Measurements from ENCODE around the gene SPATA21. TPM values are rescaled to one million over a fixed set of nuclear protein-coding genes. Genes with fewer than 3 reads are reported as not detected.

Gene SPATA21
- total and polyA plus RNA-seq, 4 donors = 0.08 to 0.42 TPM; not detected in 2

DNA sequence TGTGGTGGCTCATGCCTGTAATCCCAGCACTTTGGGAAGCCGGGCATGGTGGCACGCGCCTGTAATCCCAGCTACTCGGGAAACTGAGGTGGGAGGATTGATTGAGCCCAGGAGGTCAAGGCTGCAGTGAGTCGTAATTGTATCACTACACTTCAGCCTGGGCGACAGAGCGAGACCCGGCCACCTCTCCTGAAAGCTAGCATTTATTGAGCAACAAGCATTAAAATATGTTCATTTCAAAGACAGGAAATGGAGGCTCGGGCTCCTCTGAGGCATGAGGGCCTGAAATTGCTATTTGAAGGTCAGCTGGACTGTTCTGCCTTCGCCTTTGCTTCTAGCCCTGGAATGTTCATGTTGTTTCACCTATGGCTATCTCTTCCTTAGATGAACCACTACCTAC lies 34.5 kb downstream of the SPATA21 start:
- TF ChIP-seq TAF1 (conservative IDR thresholded peaks at IDR 0.05) (no peak), FOXA2 (IDR thresholded peaks at IDR 0.05) (no peak), RAD21 (IDR thresholded peaks at IDR 0.05) (no peak), NR2F2 (IDR thresholded peaks at IDR 0.05) (no peak), SP1 (IDR thresholded peaks at IDR 0.05) (no peak)
- TF ChIP-seq, protein P1, sequence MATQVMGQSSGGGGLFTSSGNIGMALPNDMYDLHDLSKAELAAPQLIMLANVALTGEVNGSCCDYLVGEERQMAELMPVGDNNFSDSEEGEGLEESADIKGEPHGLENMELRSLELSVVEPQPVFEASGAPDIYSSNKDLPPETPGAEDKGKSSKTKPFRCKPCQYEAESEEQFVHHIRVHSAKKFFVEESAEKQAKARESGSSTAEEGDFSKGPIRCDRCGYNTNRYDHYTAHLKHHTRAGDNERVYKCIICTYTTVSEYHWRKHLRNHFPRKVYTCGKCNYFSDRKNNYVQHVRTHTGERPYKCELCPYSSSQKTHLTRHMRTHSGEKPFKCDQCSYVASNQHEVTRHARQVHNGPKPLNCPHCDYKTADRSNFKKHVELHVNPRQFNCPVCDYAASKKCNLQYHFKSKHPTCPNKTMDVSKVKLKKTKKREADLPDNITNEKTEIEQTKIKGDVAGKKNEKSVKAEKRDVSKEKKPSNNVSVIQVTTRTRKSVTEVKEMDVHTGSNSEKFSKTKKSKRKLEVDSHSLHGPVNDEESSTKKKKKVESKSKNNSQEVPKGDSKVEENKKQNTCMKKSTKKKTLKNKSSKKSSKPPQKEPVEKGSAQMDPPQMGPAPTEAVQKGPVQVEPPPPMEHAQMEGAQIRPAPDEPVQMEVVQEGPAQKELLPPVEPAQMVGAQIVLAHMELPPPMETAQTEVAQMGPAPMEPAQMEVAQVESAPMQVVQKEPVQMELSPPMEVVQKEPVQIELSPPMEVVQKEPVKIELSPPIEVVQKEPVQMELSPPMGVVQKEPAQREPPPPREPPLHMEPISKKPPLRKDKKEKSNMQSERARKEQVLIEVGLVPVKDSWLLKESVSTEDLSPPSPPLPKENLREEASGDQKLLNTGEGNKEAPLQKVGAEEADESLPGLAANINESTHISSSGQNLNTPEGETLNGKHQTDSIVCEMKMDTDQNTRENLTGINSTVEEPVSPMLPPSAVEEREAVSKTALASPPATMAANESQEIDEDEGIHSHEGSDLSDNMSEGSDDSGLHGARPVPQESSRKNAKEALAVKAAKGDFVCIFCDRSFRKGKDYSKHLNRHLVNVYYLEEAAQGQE (IDR thresholded peaks at IDR 0.05) = no peak
- TF ChIP-seq, protein P2, sequence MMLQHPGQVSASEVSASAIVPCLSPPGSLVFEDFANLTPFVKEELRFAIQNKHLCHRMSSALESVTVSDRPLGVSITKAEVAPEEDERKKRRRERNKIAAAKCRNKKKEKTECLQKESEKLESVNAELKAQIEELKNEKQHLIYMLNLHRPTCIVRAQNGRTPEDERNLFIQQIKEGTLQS (IDR thresholded peaks at IDR 0.05) = no peak
- no peak for DNase-seq (ENCODE audit: low spot score)
- no peak overlapping the region for H3K27ac ChIP-seq (ENCODE audit: low read depth in 1 of 2, low read length in 2 of 2)
- no peaks in the 10 kb centered on the region for H3K4me1 ChIP-seq (ENCODE audit: control insufficient read depth in 4 of 4, insufficient read depth in 4 of 4, low read length in 3 of 4)
- H3K36me3 ChIP-seq (ENCODE audit: control insufficient read depth in 4 of 4, insufficient read depth in 3 of 4, low read depth in 1 of 4, low read length in 3 of 4) = peaks cover 0 to 6% (median under 1%) of the 10 kb centered on the region in 4 donors
- H3K9me3 ChIP-seq (ENCODE audit: control insufficient read depth in 4 of 4, low read length in 3 of 4) = no peaks in the 10 kb centered on the region
- no peak overlapping the region for H3K4me3 ChIP-seq (ENCODE audit: low read depth in 1 of 3, low read length in 3 of 3)
- H3K9ac ChIP-seq (ENCODE audit: low read depth in 1 of 2, low read length in 2 of 2) = no peak overlapping the region
- no peaks in the 10 kb centered on the region for H3K27me3 ChIP-seq (ENCODE audit: control insufficient read depth in 4 of 4, insufficient read depth in 4 of 4, low read length in 3 of 4)
- WGBS = 89% methylated on average over 10 of the region's 10 CpGs

DNA sequence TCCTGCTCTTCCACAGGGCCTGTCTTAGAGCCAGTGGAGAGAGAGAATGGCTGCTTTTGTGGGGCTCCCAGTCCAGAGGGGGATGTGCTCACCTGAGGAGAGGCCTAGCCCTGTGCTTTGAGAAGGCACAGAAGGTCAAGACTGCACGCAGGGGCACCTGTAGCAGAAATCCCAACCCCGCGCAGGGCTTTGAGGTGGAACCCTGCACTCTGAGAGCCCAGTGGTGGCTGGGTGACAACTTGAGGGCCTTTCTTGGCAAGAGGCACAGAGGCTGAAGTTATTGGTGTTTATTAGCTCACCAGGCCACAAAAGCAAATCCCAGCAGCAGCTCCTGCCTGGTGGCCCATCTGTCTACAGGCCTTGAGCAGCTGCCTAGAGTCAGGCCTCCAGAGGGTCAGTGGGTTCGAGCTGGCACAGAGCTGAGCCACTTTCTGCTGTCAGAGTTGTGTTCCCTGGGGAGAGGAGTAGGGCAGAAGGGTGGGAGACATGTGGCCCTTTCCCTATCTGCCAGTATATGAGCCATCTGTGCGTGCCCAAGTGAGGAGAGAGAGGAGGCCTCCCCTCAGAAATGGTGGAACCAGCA lies 38.8 kb downstream of the SPATA21 start:
- H3K36me3 ChIP-seq (ENCODE audit: control insufficient read depth in 4 of 4, insufficient read depth in 3 of 4, low read depth in 1 of 4, low read length in 3 of 4) = peaks cover 16 to 30% (median 23%) of the 10 kb centered on the region in 4 donors
- H3K4me1 ChIP-seq (ENCODE audit: control insufficient read depth in 4 of 4, insufficient read depth in 4 of 4, low read length in 3 of 4) = peaks cover 0 to 2% (median under 1%) of the 10 kb centered on the region in 4 donors
- no peak overlapping the region for H3K9ac ChIP-seq (ENCODE audit: low read depth in 1 of 2, low read length in 2 of 2)
- H3K27ac ChIP-seq (ENCODE audit: low read depth in 1 of 2, low read length in 2 of 2) = no peak overlapping the region
- H3K27me3 ChIP-seq (ENCODE audit: control insufficient read depth in 4 of 4, insufficient read depth in 4 of 4, low read length in 3 of 4) = no peaks in the 10 kb centered on the region
- H3K9me3 ChIP-seq (ENCODE audit: control insufficient read depth in 4 of 4, low read length in 3 of 4) = no peaks in the 10 kb centered on the region
- no peak overlapping the region for H3K4me3 ChIP-seq (ENCODE audit: low read depth in 1 of 3, low read length in 3 of 3)
- DNase-seq (ENCODE audit: low spot score) = no peak
- WGBS = 94% methylated on average over 5 of the region's 5 CpGs
- TF ChIP-seq FOXA2 (IDR thresholded peaks at IDR 0.05) (no peak), EGR1 (IDR thresholded peaks at IDR 0.05; ENCODE audit: low read depth in 2 of 2) (no peak), TAF1 (conservative IDR thresholded peaks at IDR 0.05) (no peak), FOXA1 (IDR thresholded peaks at IDR 0.05) (no peak), NR2F2 (IDR thresholded peaks at IDR 0.05) (no peak), SP1 (IDR thresholded peaks at IDR 0.05) (no peak), YY1 (IDR thresholded peaks at IDR 0.05) (no peak), GABPA (IDR thresholded peaks at IDR 0.05 in 1 of 2, conservative IDR thresholded peaks at IDR 0.05 in 1 of 2) (no peak), HNF4A (conservative IDR thresholded peaks at IDR 0.05) (no peak), RXRA (IDR thresholded peaks at IDR 0.05) (no peak), JUND (IDR thresholded peaks at IDR 0.05) (no peak)
- TF ChIP-seq, protein P1 (IDR thresholded peaks at IDR 0.05) = no peak
- TF ChIP-seq, protein P3, sequence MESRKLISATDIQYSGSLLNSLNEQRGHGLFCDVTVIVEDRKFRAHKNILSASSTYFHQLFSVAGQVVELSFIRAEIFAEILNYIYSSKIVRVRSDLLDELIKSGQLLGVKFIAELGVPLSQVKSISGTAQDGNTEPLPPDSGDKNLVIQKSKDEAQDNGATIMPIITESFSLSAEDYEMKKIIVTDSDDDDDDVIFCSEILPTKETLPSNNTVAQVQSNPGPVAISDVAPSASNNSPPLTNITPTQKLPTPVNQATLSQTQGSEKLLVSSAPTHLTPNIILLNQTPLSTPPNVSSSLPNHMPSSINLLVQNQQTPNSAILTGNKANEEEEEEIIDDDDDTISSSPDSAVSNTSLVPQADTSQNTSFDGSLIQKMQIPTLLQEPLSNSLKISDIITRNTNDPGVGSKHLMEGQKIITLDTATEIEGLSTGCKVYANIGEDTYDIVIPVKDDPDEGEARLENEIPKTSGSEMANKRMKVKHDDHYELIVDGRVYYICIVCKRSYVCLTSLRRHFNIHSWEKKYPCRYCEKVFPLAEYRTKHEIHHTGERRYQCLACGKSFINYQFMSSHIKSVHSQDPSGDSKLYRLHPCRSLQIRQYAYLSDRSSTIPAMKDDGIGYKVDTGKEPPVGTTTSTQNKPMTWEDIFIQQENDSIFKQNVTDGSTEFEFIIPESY (IDR thresholded peaks at IDR 0.05) = no peak
- TF ChIP-seq, protein P4, sequence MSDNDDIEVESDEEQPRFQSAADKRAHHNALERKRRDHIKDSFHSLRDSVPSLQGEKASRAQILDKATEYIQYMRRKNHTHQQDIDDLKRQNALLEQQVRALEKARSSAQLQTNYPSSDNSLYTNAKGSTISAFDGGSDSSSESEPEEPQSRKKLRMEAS (IDR thresholded peaks at IDR 0.05) = no peak
